ENCODE data around the gene PARN.
"Not testable (repeated sequence)": the region's sequence is repeated elsewhere in the genome, so short reads cannot be mapped to it uniquely, and the experiment has no call there.

Gene PARN

DNA sequence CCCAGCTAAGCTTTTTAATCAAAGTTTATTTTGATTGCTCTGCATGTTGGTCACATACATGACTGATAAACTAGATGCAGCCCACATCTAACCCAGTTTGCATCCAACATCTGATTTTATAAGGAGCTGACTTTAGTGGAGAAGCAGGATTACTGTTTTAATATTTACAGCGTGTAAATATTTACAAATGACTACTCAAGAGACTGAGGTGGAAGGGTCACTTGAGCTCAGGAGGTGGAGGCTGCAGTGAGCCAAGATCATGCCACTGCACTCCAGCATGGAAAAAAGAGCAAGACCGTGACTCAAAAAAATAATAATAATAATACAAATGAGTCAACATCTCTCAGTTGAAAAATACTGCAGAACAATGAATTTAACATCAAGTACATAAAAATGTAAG is 50.8 kb downstream of the PARN start:
- POLR2A ChIA-PET: no interaction called here
- no peak for TF ChIP-seq CTCF (IDR thresholded peaks at IDR 0.05; ENCODE audit: control extremely low read depth, extremely low read depth, low read depth, missing control alignments)
- CTCF ChIA-PET: interaction anchor here (1.1 to 1.6 kb wide), 3 partner anchors 10 to 20 kb away, joined by 3 to 6 read pairs (median 4); no protein-coding TSS in a partner anchor
- DNase-seq (ENCODE audit: extremely low spot score): no peak

DNA sequence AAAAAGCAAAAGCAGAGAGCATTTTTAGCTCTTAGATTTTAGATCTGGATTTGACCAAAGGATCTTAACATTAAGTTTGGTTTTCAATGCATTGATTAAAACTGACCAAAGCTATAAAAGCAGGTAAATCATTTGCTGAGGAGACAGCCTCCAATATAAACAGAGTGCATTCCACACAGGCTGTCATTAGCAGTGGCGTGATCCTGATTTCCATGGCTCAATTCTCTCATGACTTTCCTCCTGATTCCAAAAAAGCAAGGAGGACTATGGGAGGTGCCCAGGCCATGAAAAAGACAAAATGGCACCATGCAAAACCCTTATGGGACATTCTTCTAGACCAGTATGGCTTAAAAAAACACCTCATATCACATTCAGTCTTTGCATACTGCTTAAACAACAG is 53.5 kb downstream of the PARN start:
- DNase-seq (ENCODE audit: extremely low spot score): no peak
- no peak for TF ChIP-seq CTCF (IDR thresholded peaks at IDR 0.05; ENCODE audit: control extremely low read depth, extremely low read depth, low read depth, missing control alignments)
- ChIA-PET CTCF (interaction anchor here (1.4 to 2.5 kb wide), 3 partner anchors 10 to 327 kb away, joined by 3 to 8 read pairs (median 6); no protein-coding TSS in a partner anchor), POLR2A (no interaction called here)

DNA sequence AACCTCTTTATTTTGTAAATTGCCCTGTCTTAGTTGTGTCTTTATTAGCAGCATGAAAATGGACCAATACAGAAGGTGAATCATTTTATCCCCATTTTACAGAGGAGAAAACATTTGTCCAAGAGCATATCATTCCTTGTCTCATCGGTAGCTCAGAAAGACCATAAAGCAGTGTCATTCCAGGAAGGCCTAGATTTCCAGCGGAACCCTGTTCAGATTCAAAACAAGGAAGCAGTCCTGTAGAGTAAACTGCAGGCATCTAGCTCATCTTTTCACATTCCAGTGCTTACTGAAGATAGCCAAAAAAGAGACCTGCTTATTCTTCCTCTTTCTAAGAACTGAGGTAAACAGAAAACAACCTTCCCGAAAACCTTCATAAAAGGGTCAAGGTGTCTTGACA is 54.0 kb downstream of the PARN start:
- CTCF ChIA-PET: interaction anchor here (1.0 to 2.5 kb wide), 4 partner anchors 10 to 326 kb away, joined by 3 to 8 read pairs (median 4); no protein-coding TSS in a partner anchor
- no peak for DNase-seq (ENCODE audit: extremely low spot score)
- TF ChIP-seq CTCF (IDR thresholded peaks at IDR 0.05; ENCODE audit: control extremely low read depth, extremely low read depth, low read depth, missing control alignments): no peak
- POLR2A ChIA-PET: interaction anchor here (0.5 kb wide), 1 partner anchor 30 kb away, joined by 3 read pairs; no protein-coding TSS in a partner anchor

DNA sequence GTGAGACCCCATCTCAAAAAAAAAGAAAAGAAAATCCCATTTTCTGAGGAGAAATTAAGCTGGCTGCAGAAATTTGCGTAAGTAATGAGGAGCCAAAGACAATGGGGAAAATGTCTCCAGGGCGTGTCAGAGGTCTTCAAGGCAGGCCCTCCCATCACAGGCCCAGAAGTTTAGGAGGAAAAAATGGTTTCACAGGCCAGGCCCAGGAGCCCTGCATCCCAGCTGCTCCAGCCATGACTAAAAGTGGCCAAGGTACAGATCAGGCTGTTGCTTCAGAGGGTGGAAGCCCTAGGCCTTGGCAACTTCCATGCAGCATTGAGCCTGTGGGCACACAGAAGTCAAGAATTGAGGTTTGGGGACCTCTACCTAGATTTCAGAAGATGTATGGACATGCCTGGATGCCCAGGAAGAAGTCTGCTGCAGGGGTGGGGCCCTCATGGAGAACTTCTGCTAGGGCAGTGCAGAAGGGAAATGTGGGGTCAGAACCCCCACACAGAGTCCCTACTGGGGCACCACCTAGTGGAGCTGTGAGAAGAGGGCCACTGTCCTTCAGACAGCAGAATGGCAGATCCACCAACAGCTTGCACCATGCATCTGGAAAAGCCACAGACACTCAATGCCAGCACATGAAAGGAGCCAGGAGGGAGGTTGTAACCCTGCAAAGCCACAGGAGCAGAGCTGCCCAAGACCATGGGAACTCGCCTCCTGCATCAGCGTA is 55.2 kb downstream of the PARN start:
- CTCF ChIA-PET: interaction anchor here (1.0 to 1.5 kb wide), 4 partner anchors 9 to 325 kb away, joined by 3 to 6 read pairs (median 3); no protein-coding TSS in a partner anchor
- DNase-seq (ENCODE audit: extremely low spot score); POLR2A ChIA-PET: not testable (repeated sequence)

DNA sequence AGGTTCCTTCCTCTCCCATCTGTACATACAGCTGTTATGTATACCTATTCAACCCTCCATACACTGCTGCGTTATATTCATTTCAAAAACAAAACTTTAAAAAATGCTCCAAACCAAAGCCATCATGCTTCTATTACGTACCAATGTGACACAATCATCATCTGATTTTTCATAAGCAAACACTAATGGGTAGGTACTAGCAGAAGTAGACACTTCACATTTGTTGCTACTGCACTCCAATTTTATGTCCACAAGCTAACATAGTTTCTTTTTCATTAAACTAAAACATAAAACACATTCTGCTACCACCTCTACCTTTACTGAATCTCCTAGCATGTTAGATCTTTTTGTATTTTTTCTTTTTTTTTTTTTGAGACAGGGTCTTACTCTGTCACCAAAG is 57.5 kb downstream of the PARN start:
- CTCF ChIA-PET: interaction anchor here (1.4 kb wide), 1 partner anchor 120 kb away, joined by 3 read pairs; no protein-coding TSS in a partner anchor
- DNase-seq (ENCODE audit: extremely low spot score): no peak
- POLR2A ChIA-PET: interaction anchor here (1.0 kb wide), 1 partner anchor 10 kb away, joined by 3 read pairs; no protein-coding TSS in a partner anchor
- no peak for TF ChIP-seq CTCF (IDR thresholded peaks at IDR 0.05; ENCODE audit: control extremely low read depth, extremely low read depth, low read depth, missing control alignments)

DNA sequence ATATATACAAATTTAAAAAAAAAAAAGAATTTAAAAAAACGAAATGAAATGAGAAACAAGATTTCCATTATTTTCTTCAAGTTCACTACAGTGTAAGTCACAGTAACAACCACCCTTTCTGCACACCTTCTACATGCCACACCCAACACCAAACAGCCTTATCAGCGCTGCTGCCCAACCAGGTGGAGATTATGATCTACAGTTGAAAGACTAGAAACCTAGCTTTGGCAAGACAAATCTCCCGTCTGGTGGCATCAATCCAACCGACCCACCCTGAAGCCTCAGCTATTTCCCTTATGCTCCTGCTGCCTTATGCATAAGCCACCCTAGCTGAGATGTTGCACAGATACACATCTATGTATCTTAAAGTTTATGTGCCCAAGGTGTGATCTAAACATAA is 60.8 kb downstream of the PARN start:
- ChIA-PET CTCF (no interaction called here), POLR2A (no interaction called here)
- TF ChIP-seq CTCF (IDR thresholded peaks at IDR 0.05; ENCODE audit: control extremely low read depth, extremely low read depth, low read depth, missing control alignments): no peak
- DNase-seq (ENCODE audit: extremely low spot score): no peak

- DNase-seq (ENCODE audit: extremely low spot score): no peak
- POLR2A ChIA-PET: no interaction called here
- TF ChIP-seq CTCF (IDR thresholded peaks at IDR 0.05; ENCODE audit: control extremely low read depth, extremely low read depth, low read depth, missing control alignments): no peak
- CTCF ChIA-PET: interaction anchor here (0.8 to 1.0 kb wide), 2 partner anchors 9 to 11 kb away, joined by 3 read pairs; no protein-coding TSS in a partner anchor
Measured at GRCh38 chr16:14566599-14566998, 63.5 kb downstream of the PARN start.

Data from GM10248 (cell line).